CMK (cell line): Measurements from ENCODE around the gene SLC25A30.
"Not testable (repeated sequence)": the region's sequence is repeated elsewhere in the genome, so short reads cannot be mapped to it uniquely, and the experiment has no call there.

Experiments used
- DNase-seq: peaks from one replicate; pipeline ENCODE4 v3.0.0-alpha.2; 2010; ENCODE audit warnings: low read depth

Gene SLC25A30

DNA sequence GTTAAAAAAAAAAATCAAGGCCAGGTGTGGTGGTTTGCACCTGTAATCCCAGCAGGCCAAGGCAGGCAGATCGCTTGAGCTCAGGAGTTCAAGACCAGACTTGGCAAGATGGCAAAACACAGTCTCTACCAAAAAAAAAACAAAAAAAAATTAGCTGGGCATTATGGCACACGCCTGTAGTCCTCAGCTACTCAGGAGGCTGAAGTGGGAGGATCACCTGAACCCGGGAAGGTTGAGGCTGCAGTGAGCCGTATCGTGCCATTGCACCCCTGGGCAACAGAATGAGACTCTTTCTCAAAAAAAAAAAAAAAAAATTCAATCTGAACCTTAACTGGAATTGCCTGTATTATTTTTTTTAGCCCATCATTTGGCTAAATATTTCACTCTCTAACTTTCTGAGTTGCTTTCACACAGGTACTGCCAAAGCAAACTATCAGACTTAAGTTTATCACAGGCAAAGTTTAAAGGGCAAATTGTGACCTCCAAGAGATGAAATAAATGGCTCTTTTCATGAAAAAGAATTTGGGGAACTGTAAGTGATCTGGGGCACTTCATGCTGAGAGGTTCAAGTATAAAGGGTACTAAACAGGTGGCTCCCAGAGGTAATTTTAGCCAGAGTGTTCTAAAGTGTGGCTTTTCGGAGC, 14.7 kb upstream of the SLC25A30 start:
- DNase-seq: no peak

DNA sequence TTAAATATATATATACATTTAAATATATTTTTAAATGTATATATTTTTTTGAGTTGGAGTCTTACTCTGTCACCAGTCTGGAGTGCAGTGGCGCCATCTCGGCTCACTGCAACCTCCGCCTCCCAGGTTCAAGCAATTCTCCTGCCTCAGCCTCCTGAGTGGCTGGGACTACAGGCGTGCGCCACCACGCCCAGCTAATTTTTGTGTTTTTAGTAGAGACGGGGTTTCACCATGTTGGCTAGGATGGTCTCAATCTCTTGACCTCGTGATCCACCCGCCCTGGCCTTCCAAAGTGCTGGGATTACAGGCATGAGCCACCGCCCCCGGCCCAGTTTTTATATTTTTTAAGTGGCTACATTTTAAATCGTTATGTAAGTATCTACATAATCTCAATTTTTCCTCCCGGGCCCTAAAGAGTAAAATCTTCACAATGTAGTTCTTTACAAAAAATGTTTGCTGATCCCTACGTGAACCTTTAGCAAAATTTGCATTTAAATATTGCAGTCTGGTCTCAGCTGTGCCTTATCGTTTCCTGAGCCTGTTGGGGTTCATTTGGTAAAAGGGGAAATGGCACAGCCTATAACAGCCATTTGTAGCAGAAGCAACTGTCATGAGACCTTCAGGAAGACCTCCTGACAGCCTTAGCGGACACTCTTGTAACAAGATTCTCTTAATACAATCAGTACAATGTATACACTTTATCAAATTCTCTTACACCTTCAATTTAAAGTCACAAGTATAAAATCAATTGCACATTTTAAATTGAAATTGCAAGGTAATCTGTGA, 8.1 kb upstream of the SLC25A30 start:
- not testable (repeated sequence) for DNase-seq

DNA sequence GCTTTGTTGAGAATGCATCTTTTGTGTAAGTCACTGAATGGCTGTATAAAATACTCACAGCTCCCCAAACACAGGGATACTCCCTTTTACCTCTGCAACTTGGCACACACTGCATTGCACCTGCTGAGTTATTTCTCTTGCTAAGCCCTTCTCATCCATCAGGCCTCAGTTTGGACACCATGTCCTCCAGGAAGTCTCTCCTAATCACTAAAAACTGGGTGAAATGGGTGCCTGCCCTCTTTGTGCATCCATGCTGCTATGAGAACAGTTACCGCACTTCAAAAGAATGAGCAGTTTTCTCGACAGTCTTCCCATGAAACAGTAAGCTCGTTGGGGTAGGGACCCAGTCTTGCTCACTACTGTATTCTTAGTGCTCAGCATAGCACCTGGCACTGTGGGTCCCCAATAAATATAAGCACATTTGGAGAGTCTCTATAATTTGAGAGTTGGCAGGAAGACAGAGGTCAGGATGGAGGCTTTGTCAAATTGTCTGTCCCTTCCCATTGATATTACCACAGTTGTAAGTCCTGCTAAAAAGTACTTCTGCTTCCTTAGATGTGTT, 4.6 kb upstream of the SLC25A30 start:
- no peak for DNase-seq

DNA sequence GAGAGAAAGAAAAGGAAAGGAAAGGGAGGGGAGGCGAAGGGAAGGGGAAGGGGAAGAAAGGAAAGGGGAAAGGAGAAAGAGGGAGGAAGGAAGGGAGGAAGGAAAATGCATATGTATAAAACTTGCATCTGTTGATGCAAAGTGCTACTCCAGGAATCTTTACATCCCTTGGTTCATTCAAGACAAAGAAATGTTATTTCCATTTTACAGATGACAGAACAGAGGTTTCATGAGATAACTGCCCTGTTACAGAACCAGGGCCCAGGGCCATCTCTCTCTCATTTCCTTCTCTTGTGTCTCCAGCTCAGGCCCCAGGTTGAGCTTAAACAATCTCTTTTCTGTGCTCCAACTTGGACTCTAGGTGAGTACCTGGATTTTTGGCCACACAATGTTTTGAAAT, 1.8 kb upstream of the SLC25A30 start:
- no peak for DNase-seq

DNA sequence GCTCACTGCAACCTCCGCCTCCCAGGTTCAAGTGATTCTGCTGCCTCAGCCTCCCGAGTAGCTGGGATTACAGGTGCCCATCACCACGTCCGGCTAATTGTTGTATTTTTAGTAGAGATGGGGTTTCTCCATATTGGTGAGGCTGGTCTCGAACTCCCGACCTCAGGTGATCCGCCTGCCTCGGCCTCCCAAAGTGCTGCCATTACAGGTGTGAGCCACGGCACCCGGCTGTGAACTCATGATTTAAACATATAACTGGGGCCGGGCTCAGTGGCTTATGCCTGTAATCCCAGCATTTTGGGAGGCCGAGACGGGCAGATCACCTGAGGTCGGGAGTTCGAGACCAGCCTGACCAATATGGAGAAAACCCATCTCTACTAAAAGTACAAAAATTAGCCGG, 1.2 kb upstream of the SLC25A30 start:
- DNase-seq: not testable (repeated sequence)

DNA sequence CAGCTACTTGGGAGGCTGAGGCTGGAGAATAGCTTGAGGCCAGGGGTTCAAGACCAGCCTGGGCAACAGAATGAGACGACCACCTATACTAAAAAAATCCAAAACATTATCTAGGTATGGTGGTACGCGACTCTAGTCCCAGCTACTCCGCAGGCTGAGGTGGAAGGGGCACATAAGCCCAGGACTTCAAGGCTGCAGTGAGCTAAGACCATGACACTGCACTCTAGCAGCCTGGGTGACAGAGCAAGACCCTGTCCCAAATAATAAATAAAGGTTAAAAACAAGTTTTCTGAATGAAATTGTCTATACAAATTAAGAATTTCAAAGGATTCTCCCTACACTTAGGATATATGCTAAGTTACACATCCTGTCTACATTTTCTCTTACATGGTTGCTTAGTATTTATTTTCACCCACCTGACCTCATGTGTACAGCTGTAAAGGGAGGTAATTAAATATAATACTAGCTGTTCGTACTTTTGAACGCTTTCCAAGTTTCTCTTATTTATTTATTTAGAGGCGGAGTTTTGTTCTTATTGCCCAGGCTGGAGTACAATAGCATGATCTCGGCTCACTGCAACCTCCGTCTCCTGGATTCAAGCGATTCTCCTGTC, 1.6 kb downstream of the SLC25A30 start:
- DNase-seq: no peak

DNA sequence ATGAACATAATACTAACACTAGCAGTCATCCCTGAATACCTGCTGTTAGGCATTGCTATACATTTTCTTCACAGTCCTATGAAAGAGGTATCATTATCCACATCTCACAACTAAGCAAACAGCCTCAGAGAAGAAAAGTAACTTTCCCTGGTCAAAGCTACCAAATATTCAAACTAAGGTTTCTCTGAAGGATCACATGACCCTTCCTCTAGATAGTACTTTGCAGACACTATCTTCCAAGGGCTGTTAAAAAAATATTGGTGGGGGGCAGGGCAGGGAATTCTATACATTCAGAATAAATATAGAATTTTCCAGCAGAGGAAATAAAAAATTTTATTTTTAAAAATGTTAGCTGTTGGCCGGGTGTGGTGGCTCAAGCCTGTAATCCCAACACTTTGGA, 3.1 kb downstream of the SLC25A30 start:
- DNase-seq: no peak

DNA sequence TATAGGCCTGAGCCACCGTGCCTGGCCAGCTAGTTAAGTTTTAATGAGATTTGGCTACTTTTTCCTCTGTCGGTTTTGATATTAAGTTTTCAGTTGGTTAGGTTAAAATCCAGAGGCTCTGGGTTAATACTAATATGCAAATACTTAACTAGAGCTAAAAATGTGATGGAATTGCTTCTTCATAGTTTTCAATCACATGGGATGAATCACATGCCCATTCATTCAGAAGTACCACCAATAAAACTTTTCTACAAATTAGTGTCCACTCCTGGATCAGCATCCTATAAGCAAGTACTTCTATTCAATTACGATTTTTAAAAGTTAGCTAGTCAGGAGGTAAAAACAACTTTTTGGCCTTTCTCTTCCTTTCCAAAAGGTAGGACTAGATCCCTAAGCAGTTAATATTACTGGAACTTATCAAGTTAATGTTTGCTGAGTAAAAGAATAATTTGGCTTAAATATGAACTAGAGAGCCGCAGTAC, 4.3 kb downstream of the SLC25A30 start:
- DNase-seq: no peak

DNA sequence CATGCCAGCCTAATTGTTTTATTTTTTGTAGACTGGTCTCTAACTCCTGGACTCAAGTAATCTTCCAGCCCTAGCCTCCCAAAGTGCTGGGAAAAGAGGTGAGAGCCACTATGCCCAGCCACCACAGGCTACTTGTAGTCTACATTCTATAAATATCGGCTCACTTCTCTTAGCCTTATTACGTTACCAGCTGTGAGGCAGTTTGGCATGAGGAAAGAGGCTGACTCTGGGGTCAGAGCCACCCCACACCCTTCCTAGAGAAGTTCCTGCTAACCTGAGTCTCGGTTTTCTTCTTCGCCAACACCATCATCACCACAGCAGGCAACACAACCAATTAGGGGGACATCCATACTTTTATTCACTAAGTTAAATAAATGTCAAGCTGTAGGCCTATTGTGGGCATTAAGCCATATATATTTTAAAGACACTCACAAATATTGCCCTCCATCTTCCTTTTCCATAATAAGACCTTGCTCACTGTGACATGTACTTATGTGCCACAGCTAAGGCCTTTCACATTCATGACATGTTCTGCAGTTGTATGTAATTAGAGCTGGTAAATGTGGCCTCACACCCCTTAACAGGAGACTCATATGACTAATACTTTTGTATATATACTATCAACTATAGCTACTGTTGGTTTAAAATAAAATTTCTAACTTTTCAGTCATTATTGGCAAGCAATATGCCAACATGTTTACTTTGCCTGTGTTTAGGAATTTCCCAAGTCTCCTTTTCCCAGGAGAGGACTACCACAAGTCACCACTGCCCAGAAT, 5.7 kb downstream of the SLC25A30 start:
- no peak for DNase-seq

DNA sequence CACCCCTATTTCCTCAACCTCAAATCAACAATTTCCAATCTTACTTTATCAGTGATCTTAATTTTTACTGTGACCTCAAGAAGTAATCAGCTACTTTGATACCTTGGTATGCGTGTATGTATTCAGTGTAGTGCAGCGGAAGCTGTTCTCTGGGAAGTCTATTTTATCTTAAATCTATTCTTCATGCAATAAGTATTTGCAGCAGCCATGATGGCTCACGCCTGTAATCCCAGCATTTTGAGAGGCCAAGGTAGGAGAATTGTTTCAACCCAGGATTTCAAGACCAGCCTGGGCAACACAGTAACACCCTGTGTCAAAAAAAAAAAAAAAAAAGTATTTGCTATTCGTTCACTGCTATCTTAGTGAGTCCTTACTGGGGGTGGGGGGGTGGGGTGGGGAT, 6.5 kb downstream of the SLC25A30 start:
- DNase-seq: no peak

DNA sequence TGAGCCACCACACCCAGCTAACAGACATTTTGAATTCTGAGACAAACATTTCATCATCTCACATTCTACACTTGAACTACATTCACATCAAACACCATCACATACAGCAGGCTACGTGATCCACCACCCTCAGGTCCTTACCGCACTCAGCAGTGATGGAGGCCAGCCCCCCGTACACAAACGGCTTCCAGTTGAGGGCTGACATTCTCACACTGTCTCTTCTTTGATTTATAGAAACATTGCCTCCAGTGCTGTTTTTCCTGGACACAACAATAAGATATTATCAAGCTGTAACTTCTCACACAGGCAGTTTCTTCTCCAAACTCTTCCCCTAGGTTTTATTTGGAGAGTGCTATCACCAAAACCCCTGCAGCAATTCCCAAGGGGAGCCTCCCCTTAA, 7.0 kb downstream of the SLC25A30 start:
- no peak for DNase-seq

DNA sequence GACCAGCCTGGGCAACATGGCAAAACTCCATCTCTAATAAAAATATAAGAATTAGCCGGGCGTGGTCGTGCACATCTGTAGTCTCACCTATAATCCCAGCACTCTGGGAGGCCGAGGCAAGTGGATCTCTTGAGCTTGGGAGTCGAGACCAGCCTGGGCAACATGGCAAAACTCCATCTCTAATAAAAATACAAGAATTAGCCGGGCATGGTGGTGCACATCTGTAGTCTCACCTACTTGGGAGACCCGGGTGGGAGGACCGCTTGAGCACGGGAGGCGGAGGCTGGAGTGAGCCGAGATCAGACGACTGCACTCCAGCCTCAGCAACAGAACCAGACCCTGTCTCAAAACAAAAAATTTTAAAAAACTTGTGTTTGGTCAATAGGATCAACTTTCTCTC, 7.7 kb downstream of the SLC25A30 start:
- DNase-seq: no peak

DNA sequence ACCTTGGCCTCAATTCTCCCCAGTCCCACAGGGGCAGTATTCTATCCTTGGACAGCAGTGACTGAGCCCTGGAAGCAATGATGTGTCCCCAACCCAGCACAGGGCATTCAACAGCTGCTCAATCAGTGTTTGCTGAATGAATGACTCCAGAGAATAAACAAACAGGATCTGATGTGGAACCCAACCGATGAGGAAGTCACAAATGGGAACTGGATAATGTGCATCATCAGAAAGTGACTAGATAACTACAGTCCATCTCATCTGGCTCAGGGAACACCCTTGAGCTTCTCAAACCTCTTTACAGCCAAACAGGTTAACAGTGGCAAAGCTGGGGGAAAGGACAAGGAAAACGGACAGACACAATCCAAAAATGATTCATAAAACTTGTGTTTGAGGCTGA, 8.2 kb downstream of the SLC25A30 start:
- no peak for DNase-seq

DNA sequence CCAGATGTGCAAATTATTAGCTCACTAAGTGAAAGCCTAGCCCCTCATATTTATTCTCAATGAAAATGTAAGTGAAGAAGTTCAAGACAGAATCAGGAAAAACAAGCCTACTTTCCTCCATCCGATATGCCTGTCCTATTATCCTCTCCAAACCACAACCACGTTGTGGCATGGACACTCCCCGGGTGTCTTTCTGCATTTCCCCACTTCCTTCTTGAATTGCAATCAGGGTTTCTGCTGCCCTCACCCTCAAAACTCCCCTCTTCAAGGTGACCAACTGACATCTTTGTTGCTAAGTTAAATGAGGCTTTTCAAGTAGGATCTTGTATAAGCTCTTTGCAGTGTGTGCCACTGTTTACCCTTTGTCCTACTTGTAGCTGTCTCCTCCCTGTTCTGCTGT, 11.8 kb downstream of the SLC25A30 start:
- DNase-seq: no peak

DNA sequence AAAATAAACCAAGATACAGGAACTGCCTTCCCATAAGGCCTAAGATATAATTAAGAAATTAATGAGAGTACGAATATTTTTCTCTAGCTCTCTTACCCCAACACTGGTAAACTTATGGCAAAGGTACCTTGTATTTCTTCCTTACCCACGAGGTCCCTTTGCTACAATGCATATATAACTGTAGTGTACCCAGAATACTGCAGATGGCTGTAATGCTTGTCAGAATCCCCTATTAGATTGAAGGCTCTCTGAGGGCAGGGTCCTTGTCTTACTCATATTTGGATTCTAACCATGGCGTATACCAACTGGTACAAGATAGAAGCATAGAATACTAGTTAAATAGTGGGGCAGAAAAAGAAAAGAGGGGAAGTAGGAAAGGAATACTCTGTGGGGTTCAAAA, 15.1 kb downstream of the SLC25A30 start:
- DNase-seq: no peak

DNA sequence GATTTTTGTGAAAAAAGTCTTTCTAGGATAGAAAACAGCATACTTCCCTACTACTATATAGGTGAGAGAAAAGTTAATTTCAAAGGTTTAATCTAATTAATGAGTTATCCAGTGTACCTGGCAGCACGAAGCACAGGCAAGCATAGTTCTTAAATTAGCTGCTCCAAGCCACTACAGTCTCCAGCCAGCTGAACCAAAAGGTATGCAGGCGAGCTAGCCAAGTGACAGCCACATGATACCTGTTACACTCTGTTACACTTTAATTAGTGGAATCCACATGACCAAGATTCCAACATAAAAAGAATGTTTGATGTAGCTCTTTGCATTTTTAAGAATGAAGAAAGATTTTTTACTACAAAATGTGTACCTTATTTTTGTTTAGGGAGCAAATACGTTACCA, 15.5 kb downstream of the SLC25A30 start:
- no peak for DNase-seq

DNA sequence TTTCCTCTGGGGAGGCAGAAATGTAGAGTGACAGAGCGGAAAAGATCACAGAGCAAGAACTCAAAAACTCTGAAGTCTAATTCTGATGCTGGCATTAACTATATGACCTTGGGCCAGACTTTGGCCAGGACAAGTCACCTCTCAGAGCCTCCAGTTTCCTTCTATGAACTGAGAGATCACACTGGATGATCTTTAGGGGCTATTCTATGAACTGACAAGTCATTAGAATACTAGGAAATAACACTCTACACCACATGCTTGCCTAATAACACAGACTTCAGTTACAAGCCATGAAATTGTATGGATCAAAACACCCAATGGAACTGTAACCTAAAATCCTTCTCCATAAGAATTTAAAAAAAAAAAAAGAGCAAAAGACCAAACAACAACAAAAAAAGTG, 16.9 kb downstream of the SLC25A30 start:
- DNase-seq: no peak

DNA sequence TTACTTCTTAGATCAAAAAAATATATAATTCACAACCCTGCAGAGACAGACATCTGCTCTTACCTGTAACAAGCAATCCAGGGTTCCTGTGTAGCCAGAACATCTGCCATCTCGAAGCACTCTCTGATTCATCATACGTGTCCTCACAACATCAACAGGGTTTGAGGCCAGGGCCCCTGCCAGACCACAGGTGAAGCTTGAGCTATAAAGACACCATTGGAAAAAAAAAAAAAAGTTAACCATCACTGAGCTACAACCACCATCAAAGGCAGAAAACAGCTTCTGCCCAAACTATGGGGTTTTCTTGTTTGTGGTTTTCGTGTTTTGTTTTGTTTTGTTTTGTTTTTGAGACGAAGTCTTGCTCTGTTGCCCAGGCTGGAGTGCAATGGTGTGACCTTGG, 19.3 kb downstream of the SLC25A30 start:
- DNase-seq: no peak

DNA sequence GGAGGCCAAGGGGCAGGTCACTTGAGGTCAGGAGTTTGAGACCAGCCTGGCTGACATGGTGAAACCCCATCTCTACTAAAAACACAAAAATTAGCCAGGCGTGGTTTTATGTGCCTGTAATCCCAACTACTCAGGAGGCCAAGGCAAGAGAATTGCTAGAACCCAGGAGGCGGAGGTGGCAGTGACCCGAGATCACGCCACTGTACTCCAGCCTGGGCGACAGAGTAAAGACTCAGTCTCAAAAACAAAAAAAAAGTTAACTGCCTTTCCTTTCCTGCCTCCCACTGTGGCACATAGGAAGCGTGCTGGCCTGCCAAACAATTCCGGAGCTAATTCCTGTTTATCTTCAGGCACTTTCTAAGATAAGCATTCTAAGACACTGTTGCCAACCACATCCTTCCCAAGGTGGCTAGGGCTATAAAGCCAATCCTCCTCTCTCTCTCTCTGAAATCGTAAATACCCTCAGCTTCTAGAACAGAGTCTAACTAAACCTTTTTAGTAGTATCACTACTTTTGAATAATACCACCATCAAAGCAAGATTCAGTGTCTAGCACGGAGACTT, 21.6 kb downstream of the SLC25A30 start:
- no peak for DNase-seq

DNA sequence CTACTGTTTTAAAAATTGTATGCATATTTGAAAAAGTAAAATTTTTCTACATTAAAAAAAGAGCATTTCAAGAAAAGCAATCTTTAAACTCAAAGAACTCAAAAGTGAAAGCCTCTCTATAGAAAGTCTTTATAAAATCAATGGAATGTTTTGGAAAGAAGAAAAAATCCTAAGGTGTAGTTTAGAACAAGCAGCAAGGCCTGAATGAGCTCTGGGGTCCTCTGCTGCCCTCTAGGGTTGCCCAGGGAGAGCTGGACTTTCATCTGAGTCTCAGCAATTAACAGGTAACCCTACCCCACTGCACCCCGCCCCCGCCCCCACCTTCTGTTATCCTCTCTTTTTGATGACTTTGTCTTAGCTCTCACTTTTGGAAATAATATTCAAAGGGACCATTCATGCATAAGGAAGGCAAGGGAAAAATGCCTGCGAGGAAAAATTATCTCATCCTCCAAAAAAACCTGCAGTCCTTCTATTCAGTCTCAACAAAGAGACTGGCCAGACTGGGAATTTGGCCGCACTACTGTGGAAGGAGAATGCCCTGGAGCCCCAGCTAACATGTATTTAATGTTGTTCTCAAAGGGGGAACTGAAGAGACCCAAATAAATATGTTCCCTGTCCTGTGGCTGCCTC, 24.1 kb downstream of the SLC25A30 start:
- DNase-seq: no peak

DNA sequence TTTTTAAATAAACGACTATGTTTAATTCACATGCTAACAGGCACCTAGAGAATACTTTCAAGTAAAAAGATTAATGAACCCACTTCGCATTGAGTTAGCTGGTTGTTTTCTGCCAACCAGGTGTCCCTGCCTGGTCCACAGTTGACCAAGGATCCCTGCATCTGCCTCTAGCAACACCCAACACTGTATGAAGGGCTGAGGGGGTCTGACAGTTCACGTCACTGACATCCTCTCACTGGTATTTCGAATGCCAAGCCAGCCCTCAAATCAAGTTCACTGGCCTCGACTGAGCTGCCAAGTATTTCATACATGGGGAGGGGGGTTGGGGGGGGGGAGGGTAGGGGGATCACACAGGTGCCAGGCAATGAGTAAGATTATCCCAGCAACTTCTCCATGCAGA, 25.4 kb downstream of the SLC25A30 start:
- no peak for DNase-seq
